DOHH2 (cell line): ENCODE results near the gene GALE.

Source experiments
- CTCF ChIP-seq: fragments of 200-600 bp; sonication (generic); IDR thresholded peaks from one replicate; pipeline ENCODE4 v1.5.1; 2014; ENCODE audit warnings: antibody characterized with exemption, mild to moderate bottlenecking, low read depth, low read length; ENCODE audit not compliant: poor library complexity, severe bottlenecking
- EZH2phosphoT487 ChIP-seq: fragments of 200-600 bp; sonication (generic); IDR thresholded peaks from 2 replicates; pipeline ENCODE4 v1.6.1; 2017; ENCODE audit warnings: borderline replicate concordance, mild to moderate bottlenecking, antibody characterized with exemption, low read length, moderate library complexity, mixed read lengths

GRCh38 chr1:23814016-23814415, 13.5 kb upstream of the GALE start:
- TF ChIP-seq CTCF, result no peak
- TF ChIP-seq EZH2phosphoT487, result no peak
